Mesothelial cell of epicardium (in vitro differentiated cells): ENCODE measurements around the gene ZNF70. TPM values are rescaled to one million over a fixed set of nuclear protein-coding genes. Genes with fewer than 3 reads are reported as not detected.
"Not testable (repeated sequence)": the region's sequence is repeated elsewhere in the genome, so short reads cannot be mapped to it uniquely, and the experiment has no call there.

Experiments
- DNase-seq, 2 experiments: peaks; one replicate each; pipeline ENCODE4 v3.0.0; 2021; ENCODE audit warnings: low spot score in 2 of 2; ENCODE audit not compliant: unreplicated experiment in 2 of 2
- H3K27ac Mint-ChIP-seq: 2 replicates; pipeline ENCODE4 v1.8.0; 2021; ENCODE audit warnings: mixed read lengths
- H3K27me3 Mint-ChIP-seq: 2 replicates; pipeline ENCODE4 v1.8.0; 2021; ENCODE audit warnings: low read depth, mixed read lengths
- H3K36me3 Mint-ChIP-seq: 2 replicates; pipeline ENCODE4 v1.8.0; 2021; ENCODE audit warnings: mixed read lengths
- H3K4me1 Mint-ChIP-seq: 2 replicates; pipeline ENCODE4 v1.8.0; 2021; ENCODE audit warnings: mixed read lengths
- H3K4me3 Mint-ChIP-seq: 2 replicates; pipeline ENCODE4 v1.8.0; 2021; ENCODE audit warnings: mild to moderate bottlenecking, moderate library complexity, mixed read lengths
- H3K9me3 Mint-ChIP-seq: 2 replicates; pipeline ENCODE4 v1.8.0; 2021; ENCODE audit warnings: mixed read lengths
- total RNA-seq: library from RNA; stranded (reverse); gene quantifications from 3 replicates; pipeline ENCODE4 v1.2.1, GENCODE V29; 2021
- TF ChIP-seq, protein P1 (sequence below): fragments of 200-600 bp; sonication (generic); IDR thresholded peaks from one replicate; pipeline ENCODE4 v1.5.0; 2021; ENCODE audit warnings: antibody characterized with exemption; ENCODE audit not compliant: unreplicated experiment

The ZNF70 gene
- total RNA-seq, 1 donor from 2014 or later = 17.8 TPM

- H3K4me3 Mint-ChIP-seq = no peak overlapping the region
- TF ChIP-seq, protein P1, sequence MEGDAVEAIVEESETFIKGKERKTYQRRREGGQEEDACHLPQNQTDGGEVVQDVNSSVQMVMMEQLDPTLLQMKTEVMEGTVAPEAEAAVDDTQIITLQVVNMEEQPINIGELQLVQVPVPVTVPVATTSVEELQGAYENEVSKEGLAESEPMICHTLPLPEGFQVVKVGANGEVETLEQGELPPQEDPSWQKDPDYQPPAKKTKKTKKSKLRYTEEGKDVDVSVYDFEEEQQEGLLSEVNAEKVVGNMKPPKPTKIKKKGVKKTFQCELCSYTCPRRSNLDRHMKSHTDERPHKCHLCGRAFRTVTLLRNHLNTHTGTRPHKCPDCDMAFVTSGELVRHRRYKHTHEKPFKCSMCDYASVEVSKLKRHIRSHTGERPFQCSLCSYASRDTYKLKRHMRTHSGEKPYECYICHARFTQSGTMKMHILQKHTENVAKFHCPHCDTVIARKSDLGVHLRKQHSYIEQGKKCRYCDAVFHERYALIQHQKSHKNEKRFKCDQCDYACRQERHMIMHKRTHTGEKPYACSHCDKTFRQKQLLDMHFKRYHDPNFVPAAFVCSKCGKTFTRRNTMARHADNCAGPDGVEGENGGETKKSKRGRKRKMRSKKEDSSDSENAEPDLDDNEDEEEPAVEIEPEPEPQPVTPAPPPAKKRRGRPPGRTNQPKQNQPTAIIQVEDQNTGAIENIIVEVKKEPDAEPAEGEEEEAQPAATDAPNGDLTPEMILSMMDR = no peak
- H3K9me3 Mint-ChIP-seq = peaks cover 12% of the 10 kb centered on the region
- H3K4me1 Mint-ChIP-seq = no peaks in the 10 kb centered on the region
- no peak for DNase-seq
- H3K27ac Mint-ChIP-seq = no peak overlapping the region
- H3K36me3 Mint-ChIP-seq = peaks cover 39% of the 10 kb centered on the region
- no peaks in the 10 kb centered on the region for H3K27me3 Mint-ChIP-seq
These were observed 8.2 kb downstream of the ZNF70 start for GRCh38 chr22:23742505-23743264.

DNA sequence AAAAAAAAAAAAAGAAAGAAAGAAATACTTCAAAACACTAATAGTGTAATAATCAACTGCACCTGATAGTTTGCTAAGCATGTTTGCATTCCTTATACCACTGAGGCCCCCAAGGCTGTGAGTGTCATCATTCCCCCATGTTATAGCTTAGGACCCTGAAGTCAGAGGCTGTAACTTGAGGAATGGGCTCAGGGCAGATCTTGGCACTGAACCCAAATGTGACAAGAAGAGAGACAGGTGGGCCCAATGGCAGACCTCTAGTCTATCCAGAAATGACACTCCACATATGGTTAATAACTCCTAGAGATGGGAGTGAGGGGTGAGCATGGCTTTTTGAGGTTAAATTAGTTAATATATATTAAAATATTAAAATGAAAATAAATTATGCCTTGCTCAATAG lies 13.2 kb downstream of the ZNF70 start:
- no peaks in the 10 kb centered on the region for H3K27me3 Mint-ChIP-seq
- no peaks in the 10 kb centered on the region for H3K9me3 Mint-ChIP-seq
- no peak for DNase-seq
- no peak overlapping the region for H3K27ac Mint-ChIP-seq
- peaks cover 10% of the 10 kb centered on the region for H3K36me3 Mint-ChIP-seq
- H3K4me3 Mint-ChIP-seq = no peak overlapping the region
- no peaks in the 10 kb centered on the region for H3K4me1 Mint-ChIP-seq
- TF ChIP-seq, protein P1 = no peak

DNA sequence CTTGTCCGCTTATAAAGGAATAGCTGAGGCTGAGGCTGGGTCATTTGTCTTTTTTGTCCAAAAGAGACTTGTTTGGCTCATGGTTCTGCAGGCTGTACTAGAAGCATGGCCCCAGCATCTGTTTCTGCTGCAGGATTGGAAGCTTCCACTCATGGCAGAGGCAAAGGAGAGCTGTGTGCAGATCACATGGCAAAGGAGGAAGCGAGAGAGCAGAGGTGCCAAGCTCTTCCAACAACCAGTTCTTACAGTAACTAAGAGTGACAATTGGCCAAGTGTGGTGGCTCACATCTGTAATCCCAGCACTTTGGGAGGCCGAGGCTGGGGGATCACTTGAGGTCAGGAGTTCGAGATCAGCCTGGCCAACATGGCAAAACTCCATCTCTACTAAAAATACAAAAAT lies 22.8 kb downstream of the ZNF70 start:
- H3K27ac Mint-ChIP-seq, H3K27me3 Mint-ChIP-seq, H3K36me3 Mint-ChIP-seq, H3K9me3 Mint-ChIP-seq, DNase-seq, H3K4me1 Mint-ChIP-seq, H3K4me3 Mint-ChIP-seq: not testable (repeated sequence)

DNA sequence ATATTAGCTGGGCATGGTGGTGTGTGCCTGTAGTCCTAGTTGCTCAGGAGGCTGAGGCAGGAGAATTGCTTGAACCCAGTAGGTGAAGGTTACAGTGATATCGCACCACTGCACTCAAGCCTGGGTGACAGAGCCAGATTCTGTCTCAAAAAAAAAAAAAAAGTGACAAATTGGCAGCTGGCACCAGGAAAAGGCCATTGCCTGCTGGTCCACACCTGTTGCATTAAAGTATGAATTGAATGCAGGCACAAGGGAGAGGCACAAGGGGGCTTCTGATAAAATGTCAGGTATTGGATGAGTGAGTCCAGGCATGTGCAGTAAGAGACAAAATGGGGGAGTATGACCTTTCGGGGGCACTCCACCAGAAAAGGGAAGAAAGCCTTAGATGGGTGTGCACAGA lies 28.2 kb downstream of the ZNF70 start:
- Mint-ChIP-seq H3K9me3 (no peaks in the 10 kb centered on the region), H3K4me3 (no peak overlapping the region), H3K4me1 (peaks cover 2% of the 10 kb centered on the region), H3K36me3 (no peaks in the 10 kb centered on the region), H3K27ac (no peak overlapping the region), H3K27me3 (no peaks in the 10 kb centered on the region)
- DNase-seq = no peak
- TF ChIP-seq, protein P1 = no peak

DNA sequence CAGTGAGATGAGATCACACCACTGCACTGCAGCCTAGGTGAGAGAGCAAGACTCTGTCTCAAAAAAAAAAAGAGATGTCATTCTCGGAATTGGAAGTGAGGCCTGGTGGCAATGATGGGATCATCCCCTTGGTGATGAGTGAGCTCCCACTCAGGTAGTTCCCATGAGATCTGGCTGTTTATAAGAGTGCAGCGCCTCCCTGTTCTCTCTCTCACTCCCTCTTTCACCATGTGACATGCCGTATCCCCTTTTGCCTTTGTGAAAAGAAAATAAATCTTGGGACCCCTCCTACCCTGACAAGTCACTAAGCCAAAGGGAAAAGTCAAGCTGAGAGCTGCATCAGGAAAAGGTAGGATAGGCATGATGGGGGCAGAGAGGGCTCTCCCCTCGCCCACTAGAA lies 28.8 kb downstream of the ZNF70 start:
- no peaks in the 10 kb centered on the region for H3K27me3 Mint-ChIP-seq

GRCh38 chr22:23720855-23721254 lies 30.1 kb downstream of the ZNF70 start:
- Mint-ChIP-seq H3K4me3 (no peak overlapping the region), H3K36me3 (no peaks in the 10 kb centered on the region), H3K27me3 (no peaks in the 10 kb centered on the region), H3K27ac (no peak overlapping the region), H3K4me1 (peaks cover 9% of the 10 kb centered on the region), H3K9me3 (no peaks in the 10 kb centered on the region)
- no peak for DNase-seq
- TF ChIP-seq, protein P1 = no peak

More for the DNA sequence above, 28.8 kb downstream of the ZNF70 start:
- H3K36me3 Mint-ChIP-seq = no peaks in the 10 kb centered on the region
- DNase-seq = no peak
- peaks cover 7% of the 10 kb centered on the region for H3K4me1 Mint-ChIP-seq
- no peaks in the 10 kb centered on the region for H3K9me3 Mint-ChIP-seq
- H3K27ac Mint-ChIP-seq = no peak overlapping the region
- H3K4me3 Mint-ChIP-seq = no peak overlapping the region
- TF ChIP-seq, protein P1 = no peak
